IMR-90 (cell line): Measurements from ENCODE around the gene NUDT8. TPM values are rescaled to one million over a fixed set of nuclear protein-coding genes. Genes with fewer than 3 reads are reported as not detected.

Experiments used
- ATAC-seq: fragments of 200-7000 bp; cut with Tn5 transposase; 2 replicates; pipeline ENCODE4 v1.9.1; 2020; ENCODE audit warnings: low read depth, mild to moderate bottlenecking, moderate library complexity
- BruUV-seq: library from RNA; stranded (reverse); fragments of 400-500 nt; replicated peaks from 2 replicates; lab custom pipeline; 2021; lab: Mats Ljungman, UMichigan
- CTCF ChIA-PET: fragments of 300-600 bp; formaldehyde crosslinking; extraction: SDS; loops from one replicate; lab custom pipeline; 2021; ENCODE audit warnings: antibody characterized with exemption; lab: Yijun Ruan, JAX
- POLR2A ChIA-PET: fragments of 300-600 bp; sonication (Branson Sonifier 250); formaldehyde crosslinking; loops from one replicate; lab custom pipeline; 2022; ENCODE audit warnings: antibody characterized with exemption; ENCODE audit not compliant: unreplicated experiment; lab: Charles Lee
- DNase-seq: peaks from one replicate; pipeline ENCODE4 v3.0.0; 2013
- H2AFZ ChIP-seq: replicated peaks from 2 replicates; pipeline ENCODE3; 2013; ENCODE audit warnings: low read length, mild to moderate bottlenecking; ENCODE audit not compliant: poor library complexity
- H2AK5ac ChIP-seq: 2 replicates; pipeline ENCODE4 v1.6.1; 2013; ENCODE audit warnings: low read depth, low read length, inconsistent platforms
- H2AK9ac ChIP-seq: replicated peaks from 2 replicates; pipeline ENCODE3; 2013; ENCODE audit warnings: mild to moderate bottlenecking, low read depth, low read length, moderate library complexity; ENCODE audit not compliant: poor library complexity
- H2BK120ac ChIP-seq: 2 replicates; pipeline ENCODE4 v1.6.1; 2013; ENCODE audit warnings: low read depth, low read length, inconsistent platforms
- H2BK15ac ChIP-seq: 3 replicates; pipeline ENCODE4 v1.6.1; 2013; ENCODE audit warnings: low read depth, low read length, inconsistent platforms
- H2BK20ac ChIP-seq: 2 replicates; pipeline ENCODE4 v1.6.1; 2013; ENCODE audit warnings: low read depth, mild to moderate bottlenecking, inconsistent platforms, low read length, moderate library complexity
- H2BK5ac ChIP-seq: 2 replicates; pipeline ENCODE4 v1.6.1; 2013; ENCODE audit warnings: mild to moderate bottlenecking, low read depth, low read length, inconsistent platforms; ENCODE audit not compliant: poor library complexity, severe bottlenecking
- H3K14ac ChIP-seq: replicated peaks from 2 replicates; pipeline ENCODE4 v1.6.1; 2013; ENCODE audit warnings: low read depth, low read length, inconsistent platforms
- H3K18ac ChIP-seq: 2 replicates; pipeline ENCODE4 v1.6.1; 2013; ENCODE audit warnings: low read depth, low read length, control low read depth
- H3K23ac ChIP-seq: 2 replicates; pipeline ENCODE4 v1.6.1; 2013; ENCODE audit warnings: low read depth, low read length, inconsistent platforms
- H3K27ac ChIP-seq: 2 replicates; pipeline ENCODE4 v1.5.1; 2013; ENCODE audit warnings: mild to moderate bottlenecking, control low read depth, low read length; ENCODE audit not compliant: insufficient read depth
- H3K27me3 ChIP-seq: 2 replicates; pipeline ENCODE4 v1.6.1; 2013; ENCODE audit warnings: low read length; ENCODE audit not compliant: control insufficient read depth, insufficient read depth
- H3K36me3 ChIP-seq: 2 replicates; pipeline ENCODE4 v1.6.1; 2013; ENCODE audit warnings: low read length, mixed read lengths; ENCODE audit not compliant: control insufficient read depth, insufficient read depth
- H3K4ac ChIP-seq: 2 replicates; pipeline ENCODE4 v1.6.1; 2013; ENCODE audit warnings: low read depth, low read length, inconsistent platforms
- H3K4me1 ChIP-seq: 2 replicates; pipeline ENCODE4 v1.6.1; 2013; ENCODE audit warnings: low read length, mixed read lengths; ENCODE audit not compliant: control insufficient read depth, insufficient read depth
- H3K4me2 ChIP-seq: 2 replicates; pipeline ENCODE4 v1.6.1; 2013; ENCODE audit warnings: low read depth, mild to moderate bottlenecking, control low read depth, low read length, moderate library complexity
- H3K4me3 ChIP-seq: 2 replicates; pipeline ENCODE4 v1.5.1; 2013; ENCODE audit warnings: low read depth, mild to moderate bottlenecking, control low read depth, low read length, moderate library complexity; ENCODE audit not compliant: insufficient read depth
- H3K56ac ChIP-seq: 2 replicates; pipeline ENCODE4 v1.6.1; 2013; ENCODE audit warnings: low read length, inconsistent platforms; ENCODE audit not compliant: insufficient read depth; ENCODE audit errors: extremely low read depth
- H3K79me1 ChIP-seq, 2 experiments: 2 replicates each; pipeline ENCODE4 v1.6.1; 2013; ENCODE audit warnings: low read length in 2 of 2, inconsistent platforms in 1 of 2, low read depth in 1 of 2
- H3K9ac ChIP-seq: 2 replicates; pipeline ENCODE4 v1.6.1; 2013; ENCODE audit warnings: low read depth, low read length, control low read depth
- H3K9me1 ChIP-seq: 2 replicates; pipeline ENCODE4 v1.6.1; 2013; ENCODE audit warnings: low read length, inconsistent platforms; ENCODE audit not compliant: insufficient read depth
- H3K9me3 ChIP-seq: 2 replicates; pipeline ENCODE4 v1.6.1; 2013; ENCODE audit warnings: low read length; ENCODE audit not compliant: control insufficient read depth, insufficient read depth
- H4K20me1 ChIP-seq: 2 replicates; pipeline ENCODE4 v1.6.1; 2013; ENCODE audit warnings: low read length, inconsistent platforms; ENCODE audit not compliant: insufficient read depth
- H4K5ac ChIP-seq: 2 replicates; pipeline ENCODE4 v1.6.1; 2013; ENCODE audit warnings: mild to moderate bottlenecking, low read depth, low read length, control low read depth
- H4K8ac ChIP-seq, 2 experiments: 2 replicates each; pipeline ENCODE4 v1.6.1; 2013; ENCODE audit warnings: low read depth in 2 of 2, low read length in 2 of 2, control low read depth in 1 of 2, inconsistent platforms in 1 of 2
- H4K91ac ChIP-seq: 2 replicates; pipeline ENCODE4 v1.6.1; 2013; ENCODE audit warnings: low read depth, low read length, inconsistent platforms; ENCODE audit not compliant: insufficient read depth
- CHD1 ChIP-seq: IDR thresholded peaks from 2 replicates; pipeline ENCODE4 v1.6.1; 2012; ENCODE audit warnings: low read depth, low read length, improper control_type of control experiment
- FOS ChIP-seq: fragments of 150-350 bp; IDR thresholded peaks from 2 replicates; pipeline ENCODE4 v1.6.1; 2016; ENCODE audit warnings: low read depth, low read length
- MAZ ChIP-seq: IDR thresholded peaks from 2 replicates; pipeline ENCODE4 v1.6.1; 2012; ENCODE audit warnings: low read depth, mild to moderate bottlenecking, low read length, improper control_type of control experiment, moderate library complexity, borderline replicate concordance
- MXI1 ChIP-seq: IDR thresholded peaks from 2 replicates; pipeline ENCODE4 v1.6.1; 2012; ENCODE audit warnings: low read depth, mild to moderate bottlenecking, low read length, moderate library complexity, borderline replicate concordance
- RAD21 ChIP-seq: IDR thresholded peaks from 2 replicates; pipeline ENCODE4 v1.6.1; 2012; ENCODE audit warnings: low read length, improper control_type of control experiment
- RCOR1 ChIP-seq: IDR thresholded peaks from 2 replicates; pipeline ENCODE4 v1.6.1; 2012; ENCODE audit warnings: mild to moderate bottlenecking, low read length, improper control_type of control experiment; ENCODE audit not compliant: insufficient replicate concordance
- RFX5 ChIP-seq: IDR thresholded peaks from 2 replicates; pipeline ENCODE4 v1.8.0; 2012; ENCODE audit warnings: low read depth, mild to moderate bottlenecking, low read length, moderate library complexity
- SMC3 ChIP-seq: fragments of 150-350 bp; IDR thresholded peaks from 2 replicates; pipeline ENCODE4 v1.6.1; 2016; ENCODE audit warnings: low read depth, mild to moderate bottlenecking, antibody characterized with exemption, low read length, moderate library complexity
- WGBS, 2 experiments: methylation state at CpG; one replicate each; pipeline versions ENCODE4 v1.1.5 to v1.1.7; 2013; ENCODE audit warnings: missing lambda C conversion rate in 2 of 2; ENCODE audit not compliant: insufficient read length in 1 of 2; ENCODE audit errors: extremely low coverage in 2 of 2; 5-methylcytosine and 5-hydroxymethylcytosine counted together
- dilution Hi-C: fragments of 300-500 bp; cut with HindIII; formaldehyde crosslinking; loops from one replicate; pipeline ENCODE4 v1.14.3; 2018; ENCODE audit warnings: low sequenced_read_pairs; ENCODE audit not compliant: unreplicated experiment
- in situ Hi-C: fragments of 300-500 bp; cut with MboI; formaldehyde crosslinking; loops from 3 replicates; pipeline ENCODE4 v1.14.3; 2019; ENCODE audit warnings: low sequenced_read_pairs, inconsistent platforms, mixed read lengths
- intact Hi-C: fragments of 100-400 bp; cut with micrococcal nuclease; formaldehyde crosslinking; loops from 2 replicates; pipeline ENCODE4 v1.10.0; 2022
- polyA plus RNA-seq, 3 experiments: library from polyadenylated mRNA; depleted of rRNA; stranded (reverse); fragments of >200 nt; gene quantifications; 2 replicates each; pipeline ENCODE4 v1.2.3, GENCODE V29; 2012; ENCODE audit warnings: low replicate concordance in 1 of 3
- total RNA-seq: library from RNA; depleted of rRNA; stranded (reverse); fragments of >200 nt; gene quantifications from 2 replicates; pipeline ENCODE4 v1.2.3, GENCODE V29; 2012
- TF ChIP-seq, protein P1 (sequence below): fragments of 150-350 bp; IDR thresholded peaks from 2 replicates; pipeline ENCODE4 v1.6.1; 2016; ENCODE audit warnings: low read depth, mild to moderate bottlenecking, low read length, moderate library complexity, borderline replicate concordance
- TF ChIP-seq, protein P2 (sequence below): conservative IDR thresholded peaks from 2 replicates; pipeline ENCODE4 v1.5.1; 2012; ENCODE audit warnings: mild to moderate bottlenecking, low read depth, low read length, improper control_type of control experiment

Gene NUDT8
- total and polyA plus RNA-seq, 2 of the 4 experiments (the other 2 are of a cell fraction), result 1.4 to 2.5 TPM

DNA sequence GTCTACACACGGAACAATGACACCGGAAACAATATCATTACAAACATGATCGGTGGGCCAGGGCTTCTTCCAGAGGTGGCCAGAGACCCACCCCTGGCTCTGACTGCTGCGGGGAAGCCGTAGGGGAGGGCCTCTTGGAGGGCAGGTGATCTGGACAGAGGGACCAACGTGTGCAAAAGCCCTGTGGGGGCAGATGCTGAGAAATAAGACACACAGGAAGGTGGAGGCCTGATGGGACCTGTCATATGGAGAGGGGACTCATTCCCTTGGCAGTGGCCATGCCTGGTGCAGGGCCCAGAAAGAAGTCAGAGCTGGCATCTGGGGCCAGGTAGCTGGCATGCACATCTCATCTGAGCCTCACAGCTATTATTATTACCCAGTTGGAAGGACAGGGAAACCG, 43.6 kb upstream of the NUDT8 start:
- H4K8ac ChIP-seq, result no peak overlapping the region
- H3K9me1 ChIP-seq, result no peaks in the 10 kb centered on the region
- in situ Hi-C loops, result no loop called here
- no peak overlapping the region for H2BK15ac ChIP-seq
- ChIA-PET CTCF (no interaction called here), POLR2A (no interaction called here)
- WGBS, 2 experiments, result 25% methylated on average over 2 of the region's 7 CpGs; no CpG with 5 or more reads in 1 of the 2 experiments
- no peak overlapping the region for H3K23ac ChIP-seq
- H3K9me3 ChIP-seq, result no peaks in the 10 kb centered on the region
- no peak overlapping the region for H3K18ac ChIP-seq
- no peak overlapping the region for H3K56ac ChIP-seq
- dilution Hi-C loops, result no loop called here
- DNase-seq (no peak), ATAC-seq (no peak)
- no peaks in the 10 kb centered on the region for H4K20me1 ChIP-seq
- no peak overlapping the region for H2BK20ac ChIP-seq
- TF ChIP-seq CHD1, result no peak
- no peak for TF ChIP-seq MAZ
- TF ChIP-seq, protein P1, sequence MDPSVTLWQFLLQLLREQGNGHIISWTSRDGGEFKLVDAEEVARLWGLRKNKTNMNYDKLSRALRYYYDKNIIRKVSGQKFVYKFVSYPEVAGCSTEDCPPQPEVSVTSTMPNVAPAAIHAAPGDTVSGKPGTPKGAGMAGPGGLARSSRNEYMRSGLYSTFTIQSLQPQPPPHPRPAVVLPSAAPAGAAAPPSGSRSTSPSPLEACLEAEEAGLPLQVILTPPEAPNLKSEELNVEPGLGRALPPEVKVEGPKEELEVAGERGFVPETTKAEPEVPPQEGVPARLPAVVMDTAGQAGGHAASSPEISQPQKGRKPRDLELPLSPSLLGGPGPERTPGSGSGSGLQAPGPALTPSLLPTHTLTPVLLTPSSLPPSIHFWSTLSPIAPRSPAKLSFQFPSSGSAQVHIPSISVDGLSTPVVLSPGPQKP, result no peak
- no peak for TF ChIP-seq SMC3
- TF ChIP-seq RAD21, result no peak
- TF ChIP-seq RCOR1, result no peak
- no peak for TF ChIP-seq MXI1
- no peak for TF ChIP-seq FOS
- TF ChIP-seq, protein P2, sequence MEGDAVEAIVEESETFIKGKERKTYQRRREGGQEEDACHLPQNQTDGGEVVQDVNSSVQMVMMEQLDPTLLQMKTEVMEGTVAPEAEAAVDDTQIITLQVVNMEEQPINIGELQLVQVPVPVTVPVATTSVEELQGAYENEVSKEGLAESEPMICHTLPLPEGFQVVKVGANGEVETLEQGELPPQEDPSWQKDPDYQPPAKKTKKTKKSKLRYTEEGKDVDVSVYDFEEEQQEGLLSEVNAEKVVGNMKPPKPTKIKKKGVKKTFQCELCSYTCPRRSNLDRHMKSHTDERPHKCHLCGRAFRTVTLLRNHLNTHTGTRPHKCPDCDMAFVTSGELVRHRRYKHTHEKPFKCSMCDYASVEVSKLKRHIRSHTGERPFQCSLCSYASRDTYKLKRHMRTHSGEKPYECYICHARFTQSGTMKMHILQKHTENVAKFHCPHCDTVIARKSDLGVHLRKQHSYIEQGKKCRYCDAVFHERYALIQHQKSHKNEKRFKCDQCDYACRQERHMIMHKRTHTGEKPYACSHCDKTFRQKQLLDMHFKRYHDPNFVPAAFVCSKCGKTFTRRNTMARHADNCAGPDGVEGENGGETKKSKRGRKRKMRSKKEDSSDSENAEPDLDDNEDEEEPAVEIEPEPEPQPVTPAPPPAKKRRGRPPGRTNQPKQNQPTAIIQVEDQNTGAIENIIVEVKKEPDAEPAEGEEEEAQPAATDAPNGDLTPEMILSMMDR, result no peak
- no peak for TF ChIP-seq RFX5
- no peak overlapping the region for H2BK5ac ChIP-seq
- no peak overlapping the region for H4K91ac ChIP-seq
- H2AFZ ChIP-seq, result no peak overlapping the region
- no peak overlapping the region for H3K14ac ChIP-seq
- BruUV-seq, result no TSS peak
- H3K4me2 ChIP-seq, result no peak overlapping the region
- intact Hi-C loops, result no loop called here
- H2AK5ac ChIP-seq, result no peak overlapping the region
- H3K9ac ChIP-seq, result no peak overlapping the region
- H3K27ac ChIP-seq, result no peak overlapping the region
- no peak overlapping the region for H2AK9ac ChIP-seq
- H4K5ac ChIP-seq, result no peak overlapping the region
- H3K79me1 ChIP-seq, result no peaks in the 10 kb centered on the region
- H3K4me3 ChIP-seq, result no peak overlapping the region
- H3K4me1 ChIP-seq, result no peaks in the 10 kb centered on the region
- no peaks in the 10 kb centered on the region for H3K36me3 ChIP-seq
- H2BK120ac ChIP-seq, result no peak overlapping the region
- H3K27me3 ChIP-seq, result peaks cover 17% of the 10 kb centered on the region
- H3K4ac ChIP-seq, result no peak overlapping the region
